Calu3 (cell line): ENCODE measurements around the gene RBM33. TPM values are rescaled to one million over a fixed set of nuclear protein-coding genes. Genes with fewer than 3 reads are reported as not detected.

Experiments used
- BruUV-seq: library from RNA; stranded (reverse); fragments of 400-500 nt; replicated peaks from 2 replicates; lab custom pipeline; 2021; lab: Mats Ljungman, UMichigan
- CTCF ChIA-PET: fragments of 300-600 bp; sonication (Branson Sonifier 250); formaldehyde crosslinking; loops from one replicate; lab custom pipeline; 2022; ENCODE audit warnings: antibody characterized with exemption; lab: Charles Lee
- DNase-seq: peaks from one replicate; pipeline ENCODE4 v3.0.0; 2022
- H3K27ac Mint-ChIP-seq: one replicate; pipeline ENCODE4 v1.8.0; 2022; ENCODE audit warnings: mixed read lengths; ENCODE audit not compliant: unreplicated experiment
- H3K27me3 Mint-ChIP-seq: one replicate; pipeline ENCODE4 v1.8.0; 2022; ENCODE audit warnings: mixed read lengths; ENCODE audit not compliant: unreplicated experiment
- H3K36me3 Mint-ChIP-seq: one replicate; pipeline ENCODE4 v1.8.0; 2022; ENCODE audit warnings: mild to moderate bottlenecking, moderate library complexity, mixed read lengths; ENCODE audit not compliant: insufficient read depth, unreplicated experiment
- H3K4me1 Mint-ChIP-seq: one replicate; pipeline ENCODE4 v1.8.0; 2022; ENCODE audit warnings: mild to moderate bottlenecking, low read depth, mixed read lengths; ENCODE audit not compliant: unreplicated experiment
- H3K4me3 Mint-ChIP-seq: one replicate; pipeline ENCODE4 v1.8.0; 2022; ENCODE audit warnings: mild to moderate bottlenecking, low read depth, moderate library complexity, mixed read lengths; ENCODE audit not compliant: unreplicated experiment
- H3K9me3 Mint-ChIP-seq: one replicate; pipeline ENCODE4 v1.8.0; 2022; ENCODE audit warnings: low read depth, mixed read lengths; ENCODE audit not compliant: unreplicated experiment
- intact Hi-C: fragments of 100-400 bp; cut with micrococcal nuclease; formaldehyde crosslinking; loops from one replicate; pipeline ENCODE4 v1.10.0; 2022; ENCODE audit not compliant: unreplicated experiment
- total RNA-seq: library from RNA; stranded (reverse); gene quantifications from 2 replicates; pipeline ENCODE4 v1.2.3, GENCODE V29; 2022
- TF ChIP-seq, protein P1 (sequence below): fragments of 200-600 bp; IDR thresholded peaks from one replicate; pipeline ENCODE4 v1.8.0; 2022; ENCODE audit warnings: antibody characterized with exemption; ENCODE audit not compliant: unreplicated experiment

Gene RBM33
- total RNA-seq, 1 experiment from 2014 or later = 82.9 TPM

DNA sequence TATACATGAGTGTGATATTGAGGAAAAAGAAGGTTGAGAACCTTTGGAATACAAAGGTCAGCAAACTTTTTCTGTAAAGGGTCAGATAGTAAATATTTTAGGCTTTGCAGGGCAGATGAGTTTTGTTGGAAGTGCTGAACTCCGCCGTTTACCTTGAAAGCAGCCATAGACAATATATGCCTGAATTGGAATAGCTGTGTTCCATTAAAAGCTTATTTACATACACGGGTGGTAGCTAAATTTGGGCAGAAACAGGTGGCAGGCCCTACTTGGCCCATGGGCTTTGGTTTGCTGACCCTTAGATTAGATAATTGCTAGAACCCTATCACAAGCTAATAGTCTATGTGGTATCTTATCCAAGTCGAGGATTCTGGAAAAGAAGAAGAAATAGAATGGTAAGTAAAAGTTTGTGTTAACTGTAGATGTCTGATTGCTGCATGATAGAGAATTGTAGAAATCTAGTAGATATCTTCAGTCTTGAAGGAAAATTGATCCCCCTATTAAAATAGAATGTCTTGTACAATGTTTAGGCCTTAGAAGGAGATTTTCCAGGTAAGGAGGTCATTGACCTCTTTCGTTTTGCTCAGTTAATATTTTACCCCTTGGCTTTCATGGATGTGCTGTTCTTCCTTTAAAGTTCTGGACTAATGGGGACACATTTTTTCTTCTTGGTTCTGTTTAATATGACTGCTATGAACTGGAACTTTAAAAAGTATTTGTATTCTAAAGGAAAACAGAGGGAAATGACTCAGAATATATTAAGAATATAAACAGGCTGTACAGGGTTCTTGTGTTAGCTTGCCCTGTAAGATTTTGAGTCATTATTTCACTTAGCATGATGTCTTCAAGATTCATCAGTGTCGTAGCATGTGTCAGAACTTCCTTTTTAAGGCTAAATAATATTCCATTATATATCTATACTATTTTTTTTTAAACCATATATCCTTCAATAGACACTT is 8.0 kb downstream of the RBM33 start:
- H3K27me3 Mint-ChIP-seq = no peaks in the 10 kb centered on the region
- peaks cover 10% of the 10 kb centered on the region for H3K9me3 Mint-ChIP-seq
- H3K4me1 Mint-ChIP-seq = peaks cover 51% of the 10 kb centered on the region
- peak overlapping the region; percentile 64 for H3K27ac Mint-ChIP-seq
- intact Hi-C loops = loop anchor here (5.0 kb wide), 1 partner anchor 40 kb away; no protein-coding TSS in a partner anchor
- no TSS peak for BruUV-seq
- CTCF ChIA-PET = no interaction called here
- peaks cover 32% of the 10 kb centered on the region for H3K36me3 Mint-ChIP-seq
- peak overlapping the region; percentile 45 for H3K4me3 Mint-ChIP-seq
- TF ChIP-seq, protein P1, sequence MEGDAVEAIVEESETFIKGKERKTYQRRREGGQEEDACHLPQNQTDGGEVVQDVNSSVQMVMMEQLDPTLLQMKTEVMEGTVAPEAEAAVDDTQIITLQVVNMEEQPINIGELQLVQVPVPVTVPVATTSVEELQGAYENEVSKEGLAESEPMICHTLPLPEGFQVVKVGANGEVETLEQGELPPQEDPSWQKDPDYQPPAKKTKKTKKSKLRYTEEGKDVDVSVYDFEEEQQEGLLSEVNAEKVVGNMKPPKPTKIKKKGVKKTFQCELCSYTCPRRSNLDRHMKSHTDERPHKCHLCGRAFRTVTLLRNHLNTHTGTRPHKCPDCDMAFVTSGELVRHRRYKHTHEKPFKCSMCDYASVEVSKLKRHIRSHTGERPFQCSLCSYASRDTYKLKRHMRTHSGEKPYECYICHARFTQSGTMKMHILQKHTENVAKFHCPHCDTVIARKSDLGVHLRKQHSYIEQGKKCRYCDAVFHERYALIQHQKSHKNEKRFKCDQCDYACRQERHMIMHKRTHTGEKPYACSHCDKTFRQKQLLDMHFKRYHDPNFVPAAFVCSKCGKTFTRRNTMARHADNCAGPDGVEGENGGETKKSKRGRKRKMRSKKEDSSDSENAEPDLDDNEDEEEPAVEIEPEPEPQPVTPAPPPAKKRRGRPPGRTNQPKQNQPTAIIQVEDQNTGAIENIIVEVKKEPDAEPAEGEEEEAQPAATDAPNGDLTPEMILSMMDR = no peak
- DNase-seq = no peak

DNA sequence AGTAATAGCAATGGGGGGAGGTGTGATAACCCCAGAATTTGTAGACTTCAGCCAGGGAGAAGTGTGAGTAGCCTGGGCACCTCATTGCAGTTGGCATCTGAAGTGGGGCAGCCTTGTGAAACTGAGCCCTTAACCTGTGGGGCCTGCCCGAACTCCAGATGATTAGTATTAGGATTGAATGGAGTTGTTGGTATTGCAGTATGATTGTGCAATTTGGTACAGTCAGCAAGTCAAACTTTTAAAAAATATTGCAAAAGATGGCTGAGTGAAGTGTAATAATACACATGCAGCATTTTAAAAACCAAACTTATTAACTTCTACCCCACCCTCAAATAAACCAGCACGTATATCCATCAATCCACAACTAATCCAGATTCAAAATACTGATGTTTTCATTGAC is 9.3 kb downstream of the RBM33 start:
- DNase-seq = no peak
- Mint-ChIP-seq H3K9me3 (peaks cover 8% of the 10 kb centered on the region), H3K4me1 (peaks cover 51% of the 10 kb centered on the region), H3K27me3 (no peaks in the 10 kb centered on the region), H3K36me3 (peaks cover 22% of the 10 kb centered on the region), H3K27ac (peak overlapping the region; percentile 25), H3K4me3 (peak overlapping the region; percentile 7)
- TF ChIP-seq, protein P1 = no peak
- intact Hi-C loops = loop anchor here (5.0 kb wide), 1 partner anchor 38 kb away; no protein-coding TSS in a partner anchor
- CTCF ChIA-PET = no interaction called here
- no TSS peak for BruUV-seq

DNA sequence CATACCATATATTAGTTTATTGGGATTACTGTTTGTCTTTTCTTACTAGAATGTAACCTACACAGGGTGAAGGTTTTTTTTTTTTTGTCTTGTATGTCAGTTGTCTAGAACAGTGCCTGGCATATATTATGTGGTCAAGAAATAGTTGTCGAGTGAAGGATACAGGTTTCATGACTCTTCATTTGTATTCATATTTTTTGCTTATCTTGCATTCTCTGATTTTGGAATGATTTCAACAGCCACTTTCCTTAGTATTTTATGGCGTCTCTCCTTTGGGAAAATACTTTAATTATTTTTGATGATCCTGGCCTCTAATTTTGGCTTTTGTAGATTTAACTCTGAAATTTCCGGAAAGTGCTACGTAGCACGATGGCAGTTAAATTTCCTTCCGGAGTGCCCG is 12.4 kb downstream of the RBM33 start:
- no TSS peak for BruUV-seq
- no peaks in the 10 kb centered on the region for H3K27me3 Mint-ChIP-seq
- CTCF ChIA-PET = no interaction called here
- TF ChIP-seq, protein P1 = no peak
- peak overlapping the region; percentile 50 for H3K27ac Mint-ChIP-seq
- H3K4me1 Mint-ChIP-seq = peaks cover 32% of the 10 kb centered on the region
- no peak for DNase-seq
- no peak overlapping the region for H3K4me3 Mint-ChIP-seq
- H3K9me3 Mint-ChIP-seq = no peaks in the 10 kb centered on the region
- intact Hi-C loops = no loop called here
- peaks cover 7% of the 10 kb centered on the region for H3K36me3 Mint-ChIP-seq

DNA sequence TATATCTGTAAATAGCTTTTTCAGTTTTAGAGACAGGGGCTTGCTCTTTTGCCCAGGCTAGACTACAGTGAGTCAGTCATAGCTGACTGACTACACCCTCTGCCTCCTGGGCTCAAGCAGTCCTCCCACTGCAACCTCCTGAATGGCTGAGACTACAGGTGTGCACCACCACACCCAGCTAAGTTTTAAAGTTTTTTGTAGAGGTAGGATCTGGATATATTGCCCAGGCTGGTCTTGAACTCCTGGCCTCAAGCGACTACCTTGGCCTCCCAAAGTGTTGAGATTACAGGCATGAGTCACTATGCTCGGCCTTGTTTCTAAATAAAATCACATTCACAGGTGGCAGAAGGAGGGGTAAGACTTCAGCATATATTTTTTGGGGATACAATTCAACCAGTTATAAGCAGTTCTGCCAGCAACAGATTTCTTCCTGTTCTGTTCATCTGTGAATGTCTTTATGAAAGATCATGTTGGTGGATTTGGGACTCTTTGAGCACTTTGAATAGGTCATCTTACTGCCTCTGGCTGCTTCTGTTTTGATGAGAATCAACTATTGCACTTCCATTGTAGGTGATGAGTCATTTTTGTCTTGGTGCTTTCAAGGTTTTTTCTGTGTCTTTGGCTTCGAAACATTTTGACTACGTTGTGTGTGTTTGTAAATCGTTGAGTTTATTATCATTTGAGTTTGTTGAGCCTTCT is 15.7 kb downstream of the RBM33 start:
- TF ChIP-seq, protein P1 = no peak
- CTCF ChIA-PET = no interaction called here
- H3K4me1 Mint-ChIP-seq = peaks cover 26% of the 10 kb centered on the region
- H3K36me3 Mint-ChIP-seq = no peaks in the 10 kb centered on the region
- no peak overlapping the region for H3K27ac Mint-ChIP-seq
- no TSS peak for BruUV-seq
- intact Hi-C loops = no loop called here
- no peak overlapping the region for H3K4me3 Mint-ChIP-seq
- no peaks in the 10 kb centered on the region for H3K9me3 Mint-ChIP-seq
- H3K27me3 Mint-ChIP-seq = no peaks in the 10 kb centered on the region
- no peak for DNase-seq
